Adrenal gland (tissue), 5 donors: ENCODE measurements around the gene CDHR2.

Experiments used
- CTCF ChIP-seq, 6 experiments: fragments of 450-650 bp in 4 of 6; fragments of 200-600 bp in 2 of 6; sonication (generic) in 1 of 6; IDR thresholded peaks; 1 replicate in 5 of 6; 2 replicates in 1 of 6; pipeline versions ENCODE4 v1.5.1 to v1.8.0; 2016 to 2021; ENCODE audit warnings: antibody characterized with exemption in 6 of 6, mild to moderate bottlenecking in 2 of 6, moderate library complexity in 1 of 6
- POLR2A ChIP-seq, 2 donors: fragments of 450-650 bp; IDR thresholded peaks; one replicate each; pipeline ENCODE4 v1.6.1; 2017; ENCODE audit warnings: antibody characterized with exemption in 2 of 2, mild to moderate bottlenecking in 2 of 2, moderate library complexity in 1 of 2
- donor health status: DM: no; HTN: no; CAD: no.

- TF ChIP-seq POLR2A (IDR thresholded peaks at IDR 0.05), result no peak
- no peak for TF ChIP-seq CTCF (IDR thresholded peaks at IDR 0.05)
Observed at GRCh38 chr5:176568657-176569056, 19.5 kb downstream of the CDHR2 start.
